ENCODE results near the gene FMN1.

Gene FMN1

DNA sequence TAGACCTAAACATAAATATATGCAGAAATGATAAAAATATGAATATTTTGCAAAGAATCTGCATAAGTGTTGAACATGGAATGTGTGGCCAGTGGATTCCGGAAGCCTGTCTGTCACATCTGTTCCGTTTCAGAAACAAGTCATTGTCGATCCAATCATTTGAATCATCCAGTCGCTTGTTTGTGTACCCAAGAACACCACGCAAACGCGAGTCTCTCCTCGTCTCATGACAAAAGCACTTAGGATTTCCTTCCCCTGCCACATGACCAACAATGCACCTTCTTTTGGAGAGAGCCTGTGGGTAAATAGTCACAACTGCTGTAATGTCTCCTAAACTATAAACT, 80.2 kb downstream of the FMN1 start:
- H3K27ac ChIP-seq = no peak overlapping the region
- no peak overlapping the region for H3K4me3 ChIP-seq (ENCODE audit: low read depth in 1 of 2, low read length in 1 of 2)
- TF ChIP-seq, protein P1, sequence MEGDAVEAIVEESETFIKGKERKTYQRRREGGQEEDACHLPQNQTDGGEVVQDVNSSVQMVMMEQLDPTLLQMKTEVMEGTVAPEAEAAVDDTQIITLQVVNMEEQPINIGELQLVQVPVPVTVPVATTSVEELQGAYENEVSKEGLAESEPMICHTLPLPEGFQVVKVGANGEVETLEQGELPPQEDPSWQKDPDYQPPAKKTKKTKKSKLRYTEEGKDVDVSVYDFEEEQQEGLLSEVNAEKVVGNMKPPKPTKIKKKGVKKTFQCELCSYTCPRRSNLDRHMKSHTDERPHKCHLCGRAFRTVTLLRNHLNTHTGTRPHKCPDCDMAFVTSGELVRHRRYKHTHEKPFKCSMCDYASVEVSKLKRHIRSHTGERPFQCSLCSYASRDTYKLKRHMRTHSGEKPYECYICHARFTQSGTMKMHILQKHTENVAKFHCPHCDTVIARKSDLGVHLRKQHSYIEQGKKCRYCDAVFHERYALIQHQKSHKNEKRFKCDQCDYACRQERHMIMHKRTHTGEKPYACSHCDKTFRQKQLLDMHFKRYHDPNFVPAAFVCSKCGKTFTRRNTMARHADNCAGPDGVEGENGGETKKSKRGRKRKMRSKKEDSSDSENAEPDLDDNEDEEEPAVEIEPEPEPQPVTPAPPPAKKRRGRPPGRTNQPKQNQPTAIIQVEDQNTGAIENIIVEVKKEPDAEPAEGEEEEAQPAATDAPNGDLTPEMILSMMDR (IDR thresholded peaks at IDR 0.05) = no peak
- no peaks in the 10 kb centered on the region for H3K9me3 ChIP-seq
- peaks cover 5% of the 10 kb centered on the region for H3K27me3 ChIP-seq
- no peaks in the 10 kb centered on the region for H3K4me1 ChIP-seq (ENCODE audit: control insufficient read depth in 1 of 2, insufficient read depth in 1 of 2, low read depth in 1 of 2, low read length in 1 of 2)
- H3K36me3 ChIP-seq = no peaks in the 10 kb centered on the region

DNA sequence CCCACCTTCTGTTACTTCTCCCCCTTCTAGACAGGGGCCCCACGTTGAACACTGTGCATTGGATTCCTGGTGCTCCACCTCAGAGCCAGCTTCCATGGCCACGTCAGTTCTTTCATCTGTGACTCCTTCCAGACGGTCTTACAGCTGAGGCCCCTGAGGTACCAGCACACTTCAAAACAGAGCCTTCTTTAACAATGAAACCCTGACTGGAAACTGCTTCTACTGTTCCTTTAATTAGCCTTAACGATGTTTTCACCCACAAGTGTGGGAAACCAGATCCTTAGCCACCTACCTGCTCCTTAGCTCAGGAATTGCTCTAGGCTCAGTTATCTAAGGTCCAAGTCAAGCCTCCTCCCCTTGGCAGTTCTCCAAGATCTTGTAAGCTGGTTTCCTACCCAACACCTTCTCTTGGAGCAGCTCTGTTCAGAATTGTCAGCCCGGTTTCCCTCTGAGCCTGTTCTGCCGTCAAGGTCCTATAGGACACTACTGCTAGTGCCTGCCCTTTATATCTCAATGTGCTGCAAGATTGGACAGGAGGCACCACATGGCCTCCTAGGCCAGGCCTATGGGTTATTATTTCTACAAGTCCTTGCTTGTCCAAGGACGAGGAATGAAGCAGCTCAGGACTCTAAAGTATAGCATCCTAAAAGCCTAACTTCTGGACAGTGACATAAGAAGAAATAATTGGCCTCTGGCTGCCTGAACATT, 80.7 kb downstream of the FMN1 start:
- Histone ChIP-seq H3K36me3 (no peaks in the 10 kb centered on the region), H3K9me3 (no peaks in the 10 kb centered on the region), H3K4me1 (ENCODE audit: control insufficient read depth in 1 of 2, insufficient read depth in 1 of 2, low read depth in 1 of 2, low read length in 1 of 2) (no peaks in the 10 kb centered on the region)

DNA sequence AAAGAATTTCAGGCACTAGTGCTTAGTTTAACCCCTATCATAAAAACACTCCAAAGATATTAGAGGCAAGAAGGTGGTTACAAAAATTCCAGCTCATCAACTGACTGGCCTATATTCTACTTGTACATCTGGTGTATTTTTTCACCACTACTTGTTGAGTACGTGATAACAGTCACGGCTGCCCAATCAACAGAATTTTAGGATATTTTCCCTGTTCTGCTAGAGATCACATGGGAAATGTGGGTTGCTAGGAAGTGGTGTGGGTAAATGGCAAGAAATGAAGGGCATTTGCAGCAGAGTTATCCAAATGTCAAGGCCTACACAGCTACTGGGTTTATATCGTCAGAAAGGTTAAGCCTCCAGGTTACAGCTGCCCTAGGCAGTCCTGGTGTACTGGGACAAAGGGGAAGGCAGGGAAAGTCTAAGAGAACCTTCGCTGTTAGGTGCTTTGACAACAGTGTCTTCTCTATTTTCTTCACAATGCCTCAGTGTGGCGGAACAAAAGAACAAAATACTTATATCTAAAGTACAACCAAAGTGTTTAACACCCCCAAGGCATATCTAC, 81.9 kb downstream of the FMN1 start:
- Histone ChIP-seq H3K27me3 (peaks cover 2% of the 10 kb centered on the region), H3K9me3 (no peaks in the 10 kb centered on the region), H3K4me3 (ENCODE audit: low read depth in 1 of 2, low read length in 1 of 2) (no peak overlapping the region), H3K36me3 (no peaks in the 10 kb centered on the region), H3K4me1 (ENCODE audit: control insufficient read depth in 1 of 2, insufficient read depth in 1 of 2, low read depth in 1 of 2, low read length in 1 of 2) (no peaks in the 10 kb centered on the region), H3K27ac (no peak overlapping the region)
- TF ChIP-seq, protein P1 (IDR thresholded peaks at IDR 0.05) = no peak

More for the DNA sequence above, 80.7 kb downstream of the FMN1 start:
- H3K27ac ChIP-seq = no peak overlapping the region
- peaks cover 5% of the 10 kb centered on the region for H3K27me3 ChIP-seq
- TF ChIP-seq, protein P1 (IDR thresholded peaks at IDR 0.05) = no peak
- H3K4me3 ChIP-seq (ENCODE audit: low read depth in 1 of 2, low read length in 1 of 2) = no peak overlapping the region

DNA sequence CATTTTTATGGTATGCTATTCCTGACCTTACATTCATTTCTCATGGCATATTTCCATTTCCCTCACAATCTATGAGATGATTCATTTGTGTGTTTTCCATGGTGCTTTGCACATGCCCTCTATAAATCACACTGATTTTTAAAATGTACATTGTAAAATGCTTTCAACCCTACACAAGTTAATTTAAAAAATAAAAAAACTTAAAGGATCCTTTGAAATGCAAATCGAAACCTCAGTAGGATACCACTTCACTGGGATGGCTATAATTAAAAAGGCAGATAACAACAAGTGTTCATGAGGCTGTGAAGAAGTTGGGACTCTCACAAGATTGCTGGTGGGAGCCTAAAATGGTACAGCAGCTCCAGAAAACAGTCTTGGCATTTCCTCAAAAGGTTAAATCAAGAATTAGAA, 83.5 kb downstream of the FMN1 start:
- Histone ChIP-seq H3K4me3 (ENCODE audit: low read depth in 1 of 2, low read length in 1 of 2) (no peak overlapping the region), H3K9me3 (no peaks in the 10 kb centered on the region)
- TF ChIP-seq, protein P1 (IDR thresholded peaks at IDR 0.05) = no peak

DNA sequence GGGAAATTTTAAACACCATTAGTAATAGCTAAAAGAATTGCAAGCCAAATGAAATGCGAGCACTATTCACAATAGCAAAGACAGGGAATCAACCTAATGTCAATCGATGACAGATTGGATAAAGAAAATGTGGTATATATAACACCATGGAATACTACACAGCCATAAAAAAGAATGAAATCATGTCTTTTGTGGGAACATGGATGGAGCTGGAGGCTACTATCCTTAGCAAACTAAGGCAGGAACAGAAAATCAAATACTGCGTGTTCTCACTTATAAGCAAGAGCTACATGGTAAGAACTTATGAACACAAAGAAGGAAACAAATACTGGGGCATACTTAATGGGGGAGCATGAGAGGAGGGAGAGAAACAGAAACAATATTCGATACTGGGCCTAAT, 85.2 kb downstream of the FMN1 start:
- Histone ChIP-seq H3K27me3 (no peaks in the 10 kb centered on the region), H3K36me3 (no peaks in the 10 kb centered on the region)

More for the DNA sequence above, 83.5 kb downstream of the FMN1 start:
- no peaks in the 10 kb centered on the region for H3K4me1 ChIP-seq (ENCODE audit: control insufficient read depth in 1 of 2, insufficient read depth in 1 of 2, low read depth in 1 of 2, low read length in 1 of 2)
- H3K27ac ChIP-seq = no peak overlapping the region
- H3K36me3 ChIP-seq = no peaks in the 10 kb centered on the region
- H3K27me3 ChIP-seq = no peaks in the 10 kb centered on the region

More for the DNA sequence above, 85.2 kb downstream of the FMN1 start:
- Histone ChIP-seq H3K9me3 (no peaks in the 10 kb centered on the region), H3K4me1 (ENCODE audit: control insufficient read depth in 1 of 2, insufficient read depth in 1 of 2, low read depth in 1 of 2, low read length in 1 of 2) (no peaks in the 10 kb centered on the region), H3K4me3 (ENCODE audit: low read depth in 1 of 2, low read length in 1 of 2) (no peak overlapping the region), H3K27ac (no peak overlapping the region)
- TF ChIP-seq, protein P1 (IDR thresholded peaks at IDR 0.05) = no peak
